GM21576 (cell line): Measurements from ENCODE around the gene TRIM73.
"Not testable (repeated sequence)": the region's sequence is repeated elsewhere in the genome, so short reads cannot be mapped to it uniquely, and the experiment has no call there.

Source experiments
- ATAC-seq: cut with Tn5 transposase; IDR thresholded peaks from one replicate; pipeline ENCODE4 v1.9.1; 2021; ENCODE audit warnings: mild to moderate bottlenecking, moderate library complexity; ENCODE audit not compliant: unreplicated experiment

Gene TRIM73

GRCh38 chr7:75395329-75395728 is at the start of gene TRIM73:
TRIM73 (plus strand) TSS chr7:75395629; CDS start chr7:75398934, 3,305 bp downstream.
- ATAC-seq: not testable (repeated sequence)

DNA sequence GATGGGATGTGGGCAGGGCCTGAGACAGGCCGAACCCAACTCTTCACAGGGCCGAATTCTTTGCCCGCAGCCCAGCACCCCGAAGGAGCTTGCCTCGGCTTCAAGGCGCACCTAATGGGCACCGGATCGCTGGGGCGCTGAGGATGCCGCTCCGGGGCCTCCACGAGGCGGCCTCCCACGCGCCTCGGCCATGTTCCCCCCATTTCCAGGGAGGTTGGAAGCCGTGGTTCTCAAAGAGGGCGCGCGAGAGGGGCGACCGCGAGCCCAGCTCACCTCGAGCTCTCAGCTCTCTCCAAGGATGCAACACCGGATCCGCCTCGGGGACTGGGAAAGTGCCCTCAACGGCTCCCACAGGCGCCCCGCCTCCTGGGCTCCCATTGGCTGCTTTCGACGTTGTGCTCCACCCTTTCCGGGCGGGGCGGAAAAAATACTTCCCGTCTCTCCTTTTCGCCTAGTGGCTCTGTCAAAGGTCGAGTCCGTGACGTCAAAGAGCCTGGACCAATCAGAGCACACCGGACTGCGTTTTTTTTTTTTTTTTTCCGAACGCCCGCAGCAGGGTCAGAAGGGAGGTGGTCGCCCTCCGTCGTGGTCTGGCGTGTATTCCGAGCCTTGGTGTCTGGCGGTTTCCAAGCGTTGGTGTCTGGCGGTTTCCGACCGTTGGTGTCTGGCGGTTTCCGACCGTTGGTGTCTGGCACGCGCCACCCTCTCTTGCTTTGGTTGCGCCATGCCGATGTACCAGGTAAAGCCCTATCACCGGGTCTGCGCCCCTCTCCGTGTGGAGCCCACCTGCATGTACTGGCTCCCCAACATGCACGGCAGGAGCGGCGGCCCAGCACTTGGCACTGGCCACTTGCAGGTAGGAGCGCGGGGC is 36.5 kb upstream of the TRIM73 start:
- ATAC-seq: peak; percentile 69

- peak; percentile 49 for ATAC-seq
Measured at GRCh38 chr7:75359542-75359848, 35.9 kb upstream of the TRIM73 start.

GRCh38 chr7:75364079-75364478 is 31.4 kb upstream of the TRIM73 start:
- not testable (repeated sequence) for ATAC-seq

- not testable (repeated sequence) for ATAC-seq
Measured at GRCh38 chr7:75366643-75367042, 28.8 kb upstream of the TRIM73 start.

GRCh38 chr7:75367313-75367712 is 28.1 kb upstream of the TRIM73 start:
- ATAC-seq: not testable (repeated sequence)

GRCh38 chr7:75374144-75374518 is 21.3 kb upstream of the TRIM73 start:
- ATAC-seq: not testable (repeated sequence)

GRCh38 chr7:75374519-75375317 is 20.7 kb upstream of the TRIM73 start:
- not testable (repeated sequence) for ATAC-seq

- not testable (repeated sequence) for ATAC-seq
Measured at GRCh38 chr7:75393194-75393593, 2.2 kb upstream of the TRIM73 start.

DNA sequence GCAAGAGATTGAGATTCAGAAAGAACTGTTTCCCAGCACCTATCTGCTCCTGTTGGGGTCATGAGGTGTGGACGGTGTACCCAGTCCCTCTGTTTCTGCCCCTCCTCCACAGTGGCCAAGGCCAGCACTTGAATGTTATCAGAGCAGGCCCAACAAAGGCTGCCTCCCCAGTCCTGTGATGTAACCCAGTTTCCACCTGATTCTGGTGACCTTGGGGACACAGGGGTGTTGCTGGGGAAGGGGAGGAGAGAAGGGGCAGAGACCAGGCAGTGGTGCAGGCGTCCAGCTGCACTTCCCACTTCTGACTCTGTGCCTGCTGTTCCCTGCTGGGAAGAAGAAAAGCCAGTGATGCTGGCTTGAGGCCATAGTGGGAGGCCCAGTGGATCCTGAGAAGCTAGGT is 2.4 kb downstream of the TRIM73 start:
- not testable (repeated sequence) for ATAC-seq

- ATAC-seq: not testable (repeated sequence)
Measured at GRCh38 chr7:75398771-75399700, 3.6 kb downstream of the TRIM73 start.

DNA sequence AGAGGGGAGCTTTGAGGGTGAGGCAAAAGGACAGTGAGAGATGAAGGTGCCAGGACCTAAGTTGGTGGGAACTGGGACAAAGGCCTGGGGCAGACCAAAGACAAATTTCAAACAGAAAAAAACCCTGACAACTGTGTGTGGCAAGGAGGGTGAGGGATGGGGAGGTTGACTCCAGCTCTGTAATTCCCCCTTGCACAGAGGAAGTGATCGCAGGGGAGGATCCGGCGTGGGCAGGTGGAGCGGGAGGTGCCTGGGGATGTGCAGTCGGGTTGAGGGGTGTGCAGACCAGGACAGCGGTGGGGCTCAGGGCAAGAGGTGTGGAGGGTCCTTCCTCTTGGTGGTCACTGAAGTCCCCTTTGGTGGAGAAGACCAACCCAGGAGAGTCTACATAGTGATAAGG is 5.1 kb downstream of the TRIM73 start:
- ATAC-seq: not testable (repeated sequence)

- not testable (repeated sequence) for ATAC-seq
Measured at GRCh38 chr7:75403455-75404443, 8.3 kb downstream of the TRIM73 start.

GRCh38 chr7:75404663-75405062 is 9.2 kb downstream of the TRIM73 start:
- not testable (repeated sequence) for ATAC-seq

- peak; percentile 91 for ATAC-seq
Measured at GRCh38 chr7:75409880-75410822, 14.7 kb downstream of the TRIM73 start.

DNA sequence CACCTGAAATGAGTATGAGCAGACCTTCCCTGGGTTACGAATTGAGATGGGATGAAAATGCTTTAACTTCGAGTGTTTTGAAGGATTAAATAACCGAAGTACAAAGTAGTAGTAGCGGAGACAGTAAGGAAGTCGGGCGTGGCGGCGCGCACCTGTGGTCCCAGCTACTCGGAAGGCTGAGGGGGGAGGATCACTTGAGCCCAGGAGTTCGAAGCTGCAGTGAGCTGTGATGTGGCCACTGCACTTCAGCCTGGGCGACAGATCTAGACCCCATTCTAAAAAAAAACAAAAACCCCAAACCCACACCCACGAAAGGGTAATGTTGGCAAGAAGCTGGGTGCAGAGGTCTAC is 15.4 kb downstream of the TRIM73 start:
- not testable (repeated sequence) for ATAC-seq

DNA sequence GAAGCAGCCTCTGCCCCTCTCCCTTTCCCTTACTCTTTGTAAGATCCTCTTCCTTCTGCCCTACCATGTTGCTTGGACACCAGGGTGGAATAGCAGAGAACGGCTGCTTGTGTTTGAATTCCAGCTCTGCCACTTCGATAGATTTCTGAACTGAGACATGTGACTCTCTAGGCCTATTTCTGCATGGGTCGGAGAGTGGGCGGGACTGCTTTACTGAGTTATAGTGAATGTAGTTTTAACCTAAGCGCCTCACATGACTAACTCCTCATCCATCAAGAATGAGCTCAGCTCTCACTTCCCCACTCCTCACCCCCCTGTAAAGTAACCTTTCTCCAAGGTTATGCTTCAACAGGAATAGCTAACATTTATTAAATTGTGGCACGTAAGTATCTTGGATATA is 18.8 kb downstream of the TRIM73 start:
- not testable (repeated sequence) for ATAC-seq

DNA sequence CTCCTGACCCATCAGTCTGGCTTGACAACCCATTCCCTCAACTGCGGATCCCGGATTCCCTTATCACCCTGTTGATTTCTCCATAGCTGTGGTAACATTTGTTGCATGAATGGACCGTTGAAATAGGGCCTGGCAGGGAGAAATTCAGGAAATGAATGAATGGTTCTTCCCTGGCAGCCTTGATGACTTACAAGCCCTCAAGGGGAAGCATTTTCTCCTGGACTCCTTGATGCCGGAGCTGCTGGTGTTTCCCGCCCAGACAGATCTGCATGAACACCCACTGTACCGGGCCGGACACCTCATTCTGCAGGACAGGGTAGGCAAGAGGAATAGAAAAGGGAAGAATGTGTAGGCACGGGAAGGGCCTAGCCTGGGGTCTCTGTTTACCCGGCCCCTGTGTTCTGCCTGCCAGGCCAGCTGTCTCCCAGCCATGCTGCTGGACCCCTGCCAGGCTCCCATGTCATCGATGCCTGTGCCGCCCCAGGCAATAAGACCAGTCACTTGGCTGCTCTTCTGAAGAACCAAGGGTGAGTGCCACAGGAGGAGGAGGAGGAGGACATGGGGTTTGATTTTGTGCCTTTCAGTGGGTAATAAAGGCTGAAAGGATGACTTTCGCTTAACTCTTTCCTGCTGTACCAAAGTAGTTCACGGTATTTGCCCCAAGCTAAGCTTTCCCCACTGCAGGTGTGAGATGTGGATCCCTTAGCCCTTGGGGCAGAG is 19.4 kb downstream of the TRIM73 start:
- ATAC-seq: not testable (repeated sequence)
